AG09319 (cell line): ENCODE results near the gene MKRN1.

Experiments used
- DNase-seq: peaks from one replicate; pipeline ENCODE4 v3.0.0-alpha.2; 2010; ENCODE audit warnings: low read depth; ENCODE audit errors: extremely low read depth
- CTCF ChIP-seq: IDR thresholded peaks from 2 replicates; pipeline ENCODE4 v1.5.1; 2011; ENCODE audit warnings: low read depth, mild to moderate bottlenecking, inconsistent platforms, low read length, moderate library complexity

MKRN1 gene

GRCh38 chr7:140479739-140480084, 407 bp upstream of the MKRN1 start:
- no peak for TF ChIP-seq CTCF
- no peak for DNase-seq

GRCh38 chr7:140478246-140479061, 851 bp downstream of the MKRN1 start:
- no peak for DNase-seq
- TF ChIP-seq CTCF, result no peak

- no peak for DNase-seq
- no peak for TF ChIP-seq CTCF
These were observed 2.5 kb downstream of the MKRN1 start for GRCh38 chr7:140476698-140477261.

GRCh38 chr7:140475747-140476333, 3.5 kb downstream of the MKRN1 start:
- peak; percentile 44 for TF ChIP-seq CTCF
- no peak for DNase-seq

- no peak for TF ChIP-seq CTCF
- no peak for DNase-seq
These were observed 16.2 kb downstream of the MKRN1 start for GRCh38 chr7:140463111-140463510.

GRCh38 chr7:140458916-140459315, 20.4 kb downstream of the MKRN1 start:
- no peak for DNase-seq
- TF ChIP-seq CTCF, result no peak

- no peak for DNase-seq
- TF ChIP-seq CTCF, result no peak
These were observed 21.1 kb downstream of the MKRN1 start for GRCh38 chr7:140458201-140458600.
